Transverse colon (tissue), 4 donors: ENCODE data around the gene CLK3.

ENCODE experiments used
- EP300 ChIP-seq: sonication (generic); formaldehyde crosslinking; IDR thresholded peaks from one replicate; pipeline ENCODE4 v1.6.1; 2017; ENCODE audit warnings: antibody characterized with exemption, low read depth
- POLR2A ChIP-seq: fragments of 450-650 bp; IDR thresholded peaks from one replicate; pipeline ENCODE4 v1.6.1; 2016; ENCODE audit warnings: antibody characterized with exemption, mild to moderate bottlenecking, moderate library complexity
- POLR2AphosphoS5 ChIP-seq, 3 donors: sonication (generic); formaldehyde crosslinking; IDR thresholded peaks; one replicate each; pipeline ENCODE4 v1.6.1; 2016; ENCODE audit warnings: antibody characterized with exemption in 3 of 3
- TF ChIP-seq, protein P1 (sequence below), 5 experiments: fragments of 200-600 bp in 3 of 5; fragments of 450-650 bp in 2 of 5; sonication (generic) in 3 of 5; IDR thresholded peaks; 1 replicate in 2 of 5; 2 replicates in 3 of 5; pipeline ENCODE4 v1.5.1; 2016 to 2017; ENCODE audit warnings: antibody characterized with exemption in 5 of 5, inconsistent platforms in 3 of 5, mild to moderate bottlenecking in 2 of 5, moderate library complexity in 1 of 5

DNA sequence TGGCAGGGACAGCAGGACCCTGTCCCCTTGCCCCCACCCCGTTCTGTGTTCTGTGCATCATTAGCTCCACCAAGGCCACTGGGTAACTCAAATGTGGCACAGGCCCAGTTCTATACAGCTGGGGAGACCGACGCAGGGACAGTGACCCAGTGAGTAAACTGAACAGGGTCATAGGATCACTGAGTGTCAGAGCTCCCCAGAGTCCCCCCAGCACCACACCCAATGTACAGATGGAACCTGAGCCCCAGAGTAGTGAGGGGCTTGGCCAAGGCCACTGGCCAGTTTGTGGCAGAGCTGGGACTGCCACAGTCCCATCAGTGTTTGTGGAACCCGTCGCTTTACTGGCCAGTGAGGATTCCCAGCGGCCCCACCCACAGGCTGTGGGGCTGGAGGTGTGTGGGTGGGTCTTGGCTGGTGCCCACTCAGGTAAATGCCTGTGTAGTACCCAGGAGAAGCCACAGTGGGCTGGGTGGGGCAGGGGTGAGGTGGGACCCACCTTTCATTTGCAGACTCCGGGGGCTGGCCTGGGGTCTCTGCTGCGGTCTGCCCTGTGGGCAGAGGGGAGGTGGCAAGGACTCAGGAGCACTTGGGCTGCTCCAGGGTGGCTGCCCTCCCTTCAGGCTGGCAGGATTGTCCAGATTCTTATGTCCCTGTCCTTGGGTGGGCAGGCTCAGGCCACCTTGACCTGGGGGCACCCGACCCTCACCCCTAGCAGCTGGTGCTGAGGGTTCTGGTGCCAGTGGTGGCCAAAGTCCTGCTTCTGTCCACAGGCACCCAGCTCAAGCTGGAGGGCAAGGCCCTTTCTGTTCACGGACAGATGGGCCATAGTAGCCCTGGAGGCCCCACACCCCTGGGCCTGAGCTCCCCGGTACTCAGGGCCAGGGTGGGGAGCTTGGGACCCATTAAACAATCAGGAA lies 11.6 kb upstream of the CLK3 start:
- no peak for TF ChIP-seq EP300
- TF ChIP-seq, protein P1, sequence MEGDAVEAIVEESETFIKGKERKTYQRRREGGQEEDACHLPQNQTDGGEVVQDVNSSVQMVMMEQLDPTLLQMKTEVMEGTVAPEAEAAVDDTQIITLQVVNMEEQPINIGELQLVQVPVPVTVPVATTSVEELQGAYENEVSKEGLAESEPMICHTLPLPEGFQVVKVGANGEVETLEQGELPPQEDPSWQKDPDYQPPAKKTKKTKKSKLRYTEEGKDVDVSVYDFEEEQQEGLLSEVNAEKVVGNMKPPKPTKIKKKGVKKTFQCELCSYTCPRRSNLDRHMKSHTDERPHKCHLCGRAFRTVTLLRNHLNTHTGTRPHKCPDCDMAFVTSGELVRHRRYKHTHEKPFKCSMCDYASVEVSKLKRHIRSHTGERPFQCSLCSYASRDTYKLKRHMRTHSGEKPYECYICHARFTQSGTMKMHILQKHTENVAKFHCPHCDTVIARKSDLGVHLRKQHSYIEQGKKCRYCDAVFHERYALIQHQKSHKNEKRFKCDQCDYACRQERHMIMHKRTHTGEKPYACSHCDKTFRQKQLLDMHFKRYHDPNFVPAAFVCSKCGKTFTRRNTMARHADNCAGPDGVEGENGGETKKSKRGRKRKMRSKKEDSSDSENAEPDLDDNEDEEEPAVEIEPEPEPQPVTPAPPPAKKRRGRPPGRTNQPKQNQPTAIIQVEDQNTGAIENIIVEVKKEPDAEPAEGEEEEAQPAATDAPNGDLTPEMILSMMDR (IDR thresholded peaks at IDR 0.05), result no peak
- no peak for TF ChIP-seq POLR2A
- no peak for TF ChIP-seq POLR2AphosphoS5 (IDR thresholded peaks at IDR 0.05)
